Erythroblast (primary cell): ENCODE measurements around the gene UBA1.

ENCODE experiments used
- DNase-seq, 2 experiments: peaks; one replicate each; lab custom pipeline; 2025; lab: John Stamatoyannopoulos, UW
- GATA1 ChIP-seq: IDR thresholded peaks from 2 replicates; pipeline ENCODE4 v1.6.1; 2011; ENCODE audit warnings: low read depth, mild to moderate bottlenecking, control low read depth, low read length, moderate library complexity
- POLR2A ChIP-seq: IDR thresholded peaks from 2 replicates; pipeline ENCODE4 v1.6.1; 2011; ENCODE audit warnings: mild to moderate bottlenecking, low read length

The UBA1 gene

GRCh38 chrX:47193475-47194193 is at the start of gene UBA1:
Gene UBA1 (plus strand): TSS chrX:47193829. CDS start chrX:47198803, 4,974 bp downstream.
- DNase-seq, result peak; percentile 93 to 95
- no peak for TF ChIP-seq GATA1
- peak; percentile 71 for TF ChIP-seq POLR2A

- no peak for TF ChIP-seq GATA1
- TF ChIP-seq POLR2A, result no peak
- peak; percentile 79 for DNase-seq
These were observed 49.6 kb upstream of the UBA1 start for GRCh38 chrX:47143894-47144625.

- peak; percentile 81 for TF ChIP-seq POLR2A
- TF ChIP-seq GATA1, result no peak
- DNase-seq, result peak; percentile 95
These were observed 48.8 kb upstream of the UBA1 start, which contains the start of the genes NDUFB11 and RBM10 for GRCh38 chrX:47144626-47145394. Gene NDUFB11 (minus strand): TSS chrX:47144702. CDS start chrX:47144679, 23 bp downstream. Gene RBM10 (plus strand): TSS chrX:47145221. CDS start chrX:47147482, 2,261 bp downstream.

- DNase-seq, result no peak
- TF ChIP-seq POLR2A (peak; percentile 5), GATA1 (no peak)
These were observed 48.1 kb upstream of the UBA1 start for GRCh38 chrX:47145395-47146120.

DNA sequence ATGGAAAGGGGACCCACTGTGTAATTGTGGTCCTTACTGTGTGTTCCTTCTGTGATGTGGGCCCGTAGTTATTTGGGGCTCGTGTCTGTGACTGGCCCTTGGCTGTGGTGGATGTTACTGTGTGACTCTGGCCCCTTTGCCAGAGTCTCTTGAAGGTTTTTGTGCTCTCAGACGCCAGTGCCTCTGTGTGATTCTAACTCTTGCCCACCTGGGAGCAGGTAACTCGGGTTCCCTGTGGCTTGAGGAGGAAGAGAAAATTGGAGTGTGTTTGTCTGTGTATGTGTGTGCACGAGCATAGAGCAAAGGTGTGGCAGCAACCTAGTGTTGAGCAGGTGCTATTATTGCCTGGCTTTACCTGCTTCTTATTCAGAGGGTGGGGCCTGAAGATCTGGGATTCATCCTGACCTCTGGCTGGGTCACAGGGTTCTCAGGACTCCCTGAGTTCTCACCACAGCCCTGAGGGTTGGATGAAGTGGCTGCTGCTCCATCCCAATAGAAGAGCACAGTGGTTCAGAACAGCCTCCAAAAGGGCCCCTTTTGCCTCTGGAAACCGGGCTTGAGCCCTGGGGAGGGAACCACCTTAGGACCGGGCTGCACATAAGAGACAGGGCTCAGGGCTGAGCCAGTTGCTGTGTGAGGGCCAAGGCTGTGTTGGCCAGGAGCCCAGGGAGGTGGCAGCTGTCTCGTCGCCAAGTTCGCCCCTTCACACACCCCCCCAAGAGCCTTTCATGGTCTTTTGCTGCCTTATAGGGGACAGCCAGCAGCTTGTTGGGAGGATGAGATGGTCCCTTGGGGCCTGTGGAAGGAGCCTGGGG is 47.3 kb upstream of the UBA1 start:
- TF ChIP-seq POLR2A (no peak), GATA1 (no peak)
- peak; percentile 44 to 54 for DNase-seq

DNA sequence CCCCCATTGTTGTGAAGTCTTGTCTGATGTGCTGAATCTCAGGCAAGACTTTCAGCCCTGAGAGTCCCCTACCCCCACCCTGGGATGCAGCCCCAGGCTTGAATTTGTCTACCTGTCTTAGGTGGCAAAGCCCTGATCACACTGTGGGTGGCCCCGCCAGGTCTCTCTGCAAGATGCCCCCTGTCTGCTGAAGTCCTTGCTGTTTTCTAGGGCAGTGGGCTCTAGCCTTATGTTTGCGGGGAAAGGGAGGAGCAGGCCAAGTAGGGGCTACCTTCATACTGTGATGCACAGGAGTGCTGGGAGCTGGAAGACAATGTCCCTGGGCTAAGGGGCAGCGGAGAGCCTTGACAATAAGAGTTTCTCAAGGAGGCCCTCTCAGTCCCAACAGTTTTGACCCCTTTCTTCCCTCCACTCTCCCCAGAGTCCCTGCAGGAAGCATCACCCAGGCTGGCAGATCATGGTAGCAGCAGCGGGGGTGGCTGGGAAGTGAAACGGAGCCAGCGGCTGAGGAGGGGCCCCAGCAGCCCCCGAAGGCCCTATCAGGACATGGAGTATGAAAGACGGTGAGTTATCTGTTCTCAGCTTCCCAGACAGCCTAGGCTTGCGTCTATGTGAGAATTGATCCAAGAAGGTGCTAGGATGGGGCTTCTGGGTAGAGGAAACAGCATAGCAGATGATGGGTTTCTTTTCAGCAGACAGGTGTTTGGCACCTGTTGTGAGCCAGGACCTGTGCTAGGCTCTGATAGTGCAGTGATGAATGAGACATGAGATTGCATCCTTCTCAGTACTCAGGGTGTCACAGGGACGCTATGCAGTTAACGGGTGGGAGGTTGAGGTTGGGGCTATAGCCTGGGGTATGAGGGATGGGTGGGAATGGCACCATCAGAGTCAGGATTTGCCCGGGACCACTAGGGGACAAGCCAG is 46.4 kb upstream of the UBA1 start:
- TF ChIP-seq POLR2A (no peak), GATA1 (no peak)
- no peak for DNase-seq

DNA sequence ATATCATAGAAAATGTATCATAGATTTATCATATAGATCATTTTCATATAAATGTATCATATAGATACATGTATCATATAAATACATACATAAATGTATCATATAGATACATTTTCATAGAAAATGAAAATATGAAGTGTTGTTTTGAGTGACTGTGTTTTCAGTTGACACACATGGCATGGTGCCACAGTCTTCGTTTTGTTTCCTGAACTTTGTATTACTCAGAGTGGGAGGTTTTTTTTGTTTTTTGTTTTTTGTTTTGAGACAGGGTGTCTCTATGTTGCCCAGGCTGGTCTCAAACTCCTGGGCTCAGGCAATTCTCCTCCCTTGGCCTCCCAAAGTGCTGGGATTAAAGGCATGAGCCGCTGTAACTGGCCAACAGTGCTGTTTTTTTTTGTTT is 44.7 kb upstream of the UBA1 start:
- TF ChIP-seq GATA1 (no peak), POLR2A (no peak)

GRCh38 chrX:47151435-47151834 is 42.2 kb upstream of the UBA1 start:
- TF ChIP-seq POLR2A (no peak), GATA1 (no peak)
- no peak for DNase-seq

More for the DNA sequence above, 44.7 kb upstream of the UBA1 start:
- no peak for DNase-seq

DNA sequence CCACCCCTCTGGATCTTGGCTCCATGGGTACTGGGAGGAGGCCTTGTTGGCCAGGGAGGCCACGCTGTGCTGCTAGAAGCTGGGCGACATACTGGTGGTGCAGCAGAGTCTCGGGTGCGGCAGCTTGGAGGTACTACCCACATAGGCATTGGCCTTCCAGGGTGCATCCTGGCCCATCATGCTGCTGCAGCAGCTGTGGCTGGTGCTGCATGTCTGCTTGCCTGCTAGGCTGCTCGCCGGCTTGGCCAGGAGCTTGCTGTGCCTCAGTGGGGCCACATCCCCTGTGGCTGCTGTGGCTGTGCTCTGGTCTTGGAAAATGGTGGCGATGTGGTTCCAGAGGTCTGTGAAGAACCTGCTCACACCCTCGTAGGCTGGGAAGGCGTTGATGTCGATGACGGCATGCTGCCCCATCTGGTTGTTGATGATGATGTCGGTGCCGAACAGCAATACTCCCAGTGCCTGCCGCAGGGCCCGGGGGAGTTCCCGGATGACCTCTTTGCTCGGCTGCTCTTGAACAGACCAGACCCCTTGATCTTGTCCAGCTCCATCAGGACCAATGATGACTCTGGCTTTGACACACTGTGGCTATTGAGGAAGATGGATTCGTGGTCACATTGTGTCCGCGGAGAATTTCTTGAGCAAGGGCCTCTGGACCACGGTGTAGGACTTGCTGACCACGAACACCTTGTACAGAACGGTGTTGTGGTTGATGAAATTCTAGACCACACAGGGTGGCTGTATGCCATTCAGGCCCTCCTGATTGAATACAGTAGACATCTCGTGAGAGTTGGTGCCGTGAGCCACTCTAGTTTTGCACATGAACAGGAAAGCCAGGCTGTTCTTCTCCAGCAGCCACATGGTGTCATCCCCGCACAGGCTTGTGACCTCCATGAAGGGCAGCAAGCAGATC is 36.8 kb upstream of the UBA1 start:
- TF ChIP-seq POLR2A, result no peak
- no peak for TF ChIP-seq GATA1
- no peak for DNase-seq

DNA sequence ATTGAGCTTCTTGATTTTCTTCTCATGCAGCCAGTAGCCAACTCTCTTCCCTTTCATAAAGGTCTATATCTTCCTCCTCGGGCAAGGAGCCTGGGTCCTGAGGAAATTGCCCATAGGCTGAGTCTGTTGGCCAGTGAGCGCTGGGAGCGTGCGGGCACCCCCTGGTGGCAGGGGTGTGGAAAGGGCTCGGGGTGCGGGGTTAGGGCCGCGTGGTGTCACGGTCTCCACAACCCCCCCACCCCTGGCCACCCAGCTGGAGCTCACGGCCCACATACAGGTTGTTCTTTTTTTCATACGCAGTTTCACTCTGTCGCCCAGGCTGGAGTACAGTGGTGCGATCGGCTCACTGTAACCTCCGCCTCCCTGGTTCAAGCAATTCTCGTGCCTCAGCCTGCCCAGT is 35.5 kb upstream of the UBA1 start:
- TF ChIP-seq POLR2A, result no peak
- no peak for TF ChIP-seq GATA1
- no peak for DNase-seq
